ENCODE measurements around the gene CSNK2A1. TPM values are rescaled to one million over a fixed set of nuclear protein-coding genes. Genes with fewer than 3 reads are reported as not detected.

CSNK2A1 gene
- polyA plus RNA-seq, 6 donors from 2014 or later, result 47.4 to 78.4 (median 63.2) TPM

- ATAC-seq (ENCODE audit: low read depth in 2 of 2), result no peak
- peaks cover 24 to 26% of the 10 kb centered on the region in 2 donors for H3K36me3 Mint-ChIP-seq
- no peaks in the 10 kb centered on the region for H3K27me3 Mint-ChIP-seq
- H3K4me1 Mint-ChIP-seq, result peaks cover 18 to 25% (median 18%) of the 10 kb centered on the region in 3 donors
- H3K27ac Mint-ChIP-seq, result no peak overlapping the region
- H3K4me3 Mint-ChIP-seq, result no peak overlapping the region
- H3K9me3 Mint-ChIP-seq, result no peaks in the 10 kb centered on the region
- DNase-seq, result no peak
Observed at GRCh38 chr20:443223-443775, 100.3 kb downstream of the CSNK2A1 start.

DNA sequence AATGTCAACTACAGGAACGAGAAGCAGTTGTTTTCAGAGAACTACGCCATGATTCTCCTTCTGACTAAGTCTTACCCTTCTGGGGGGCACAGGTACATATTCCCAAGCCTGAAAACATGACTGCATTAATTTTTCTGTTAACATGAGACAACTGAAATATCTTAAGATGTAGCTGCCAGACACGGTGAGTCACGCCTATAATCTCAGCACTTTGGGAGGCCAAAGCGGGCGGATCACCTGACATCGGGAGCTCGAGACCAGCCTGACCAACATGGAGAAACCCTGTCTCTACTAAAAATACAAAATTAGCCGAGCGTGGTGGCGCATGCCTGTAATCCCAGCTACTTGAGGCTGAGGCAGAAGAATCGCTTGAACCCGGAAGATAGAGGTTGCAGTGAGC is 103.0 kb downstream of the CSNK2A1 start:
- Mint-ChIP-seq H3K27me3 (no peaks in the 10 kb centered on the region), H3K4me1 (peaks cover 30 to 34% (median 31%) of the 10 kb centered on the region in 3 donors), H3K9me3 (no peaks in the 10 kb centered on the region), H3K4me3 (no peak overlapping the region), H3K27ac (peak overlapping the region in 1 of 6 donors; percentile 49), H3K36me3 (peaks cover 26 to 27% of the 10 kb centered on the region in 2 donors)
- no peak for ATAC-seq (ENCODE audit: low read depth in 2 of 2)
- DNase-seq, result no peak

GRCh38 chr20:440148-440547 is 103.4 kb downstream of the CSNK2A1 start:
- H3K9me3 Mint-ChIP-seq, result no peaks in the 10 kb centered on the region
- ATAC-seq (ENCODE audit: low read depth in 2 of 2) (no peak), DNase-seq (no peak)
- no peaks in the 10 kb centered on the region for H3K27me3 Mint-ChIP-seq
- H3K36me3 Mint-ChIP-seq, result peaks cover 23 to 26% of the 10 kb centered on the region in 2 donors
- H3K27ac Mint-ChIP-seq, result peak overlapping the region in 3 of 6 donors; percentile 38 to 80 (median 43)
- peak overlapping the region in 3 of 8 donors; percentile 9 to 32 (median 18) for H3K4me3 Mint-ChIP-seq
- H3K4me1 Mint-ChIP-seq, result peaks cover 30 to 35% (median 33%) of the 10 kb centered on the region in 3 donors

GRCh38 chr20:438571-439469 is 104.8 kb downstream of the CSNK2A1 start:
- Mint-ChIP-seq H3K4me1 (peaks cover 34 to 40% (median 38%) of the 10 kb centered on the region in 3 donors), H3K36me3 (peaks cover 19 to 20% of the 10 kb centered on the region in 2 donors), H3K4me3 (peak overlapping the region; percentile 65 to 91 (median 83)), H3K27me3 (no peaks in the 10 kb centered on the region), H3K9me3 (no peaks in the 10 kb centered on the region), H3K27ac (peak overlapping the region; percentile 12 to 91 (median 83))
- DNase-seq, result no peak
- peak; percentile 77 to 80 for ATAC-seq (ENCODE audit: low read depth in 2 of 2)

DNA sequence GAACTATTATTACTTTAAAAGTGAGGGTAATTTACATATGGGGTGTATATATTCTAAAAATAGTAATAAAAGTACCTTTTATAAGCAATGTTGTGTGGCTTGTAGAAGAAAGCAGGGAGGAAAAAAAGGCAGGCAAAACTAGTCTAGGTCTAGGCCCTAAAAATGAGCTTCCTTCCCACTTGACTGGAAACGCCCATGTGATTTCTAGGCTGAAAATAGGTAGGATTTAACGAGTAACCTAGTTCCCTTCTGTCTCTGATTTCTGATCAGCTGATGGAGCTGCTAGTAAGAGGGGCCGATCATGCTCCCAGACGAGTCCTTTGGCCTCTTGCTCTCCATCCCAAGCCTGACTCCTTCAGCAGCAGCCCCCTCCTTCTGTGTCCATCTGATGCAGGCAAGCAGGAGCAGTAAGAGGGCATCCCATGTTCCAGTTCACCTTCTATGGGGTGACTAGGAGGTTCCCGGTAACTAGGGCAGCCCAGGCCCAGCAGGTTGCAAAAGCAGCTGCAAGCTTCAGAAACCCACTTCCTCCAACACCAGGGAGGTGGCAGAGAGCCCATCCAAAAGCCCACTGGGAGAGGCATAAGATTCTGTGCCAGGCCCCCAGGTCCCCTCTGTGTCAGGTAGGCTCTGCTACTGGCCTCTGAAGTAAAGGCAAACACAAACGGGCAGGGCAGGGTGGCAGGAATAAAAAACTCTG is 105.7 kb downstream of the CSNK2A1 start:
- Mint-ChIP-seq H3K4me3 (peak overlapping the region; percentile 65 to 91 (median 83)), H3K27me3 (no peaks in the 10 kb centered on the region), H3K27ac (peak overlapping the region; percentile 49 to 94 (median 82)), H3K36me3 (peaks cover 19 to 20% of the 10 kb centered on the region in 2 donors), H3K4me1 (peaks cover 37 to 48% (median 47%) of the 10 kb centered on the region in 3 donors), H3K9me3 (no peaks in the 10 kb centered on the region)
- DNase-seq (no peak), ATAC-seq (ENCODE audit: low read depth in 2 of 2) (peak; percentile 20 to 36)

DNA sequence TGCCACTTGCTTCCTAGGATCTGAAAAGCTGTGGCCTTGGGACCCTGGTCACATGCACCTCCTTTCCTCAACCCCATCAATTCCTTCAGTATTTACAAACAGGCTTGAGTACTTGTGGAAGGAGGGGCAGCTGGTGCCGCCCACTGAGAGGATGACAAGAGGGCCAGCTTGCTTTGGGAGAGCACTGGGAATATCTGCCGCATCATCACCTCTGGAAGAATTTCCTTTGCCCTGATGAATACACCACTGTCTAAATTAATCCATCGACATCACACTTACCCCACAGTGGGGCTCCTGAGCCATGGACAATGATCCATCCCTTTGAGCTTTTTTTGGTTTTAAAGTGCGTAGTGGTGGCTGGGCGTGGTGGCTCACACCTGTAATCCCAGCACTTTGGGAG is 107.1 kb downstream of the CSNK2A1 start:
- peaks cover 7 to 9% of the 10 kb centered on the region in 2 donors for H3K36me3 Mint-ChIP-seq
- DNase-seq, result no peak
- no peak overlapping the region for H3K27ac Mint-ChIP-seq
- no peak for ATAC-seq (ENCODE audit: low read depth in 2 of 2)
- H3K9me3 Mint-ChIP-seq, result no peaks in the 10 kb centered on the region
- no peaks in the 10 kb centered on the region for H3K27me3 Mint-ChIP-seq
- peaks cover 37 to 51% (median 47%) of the 10 kb centered on the region in 3 donors for H3K4me1 Mint-ChIP-seq
- no peak overlapping the region for H3K4me3 Mint-ChIP-seq

GRCh38 chr20:435558-435957 is 108.0 kb downstream of the CSNK2A1 start:
- Mint-ChIP-seq H3K4me1 (peaks cover 37 to 51% (median 47%) of the 10 kb centered on the region in 3 donors), H3K9me3 (no peaks in the 10 kb centered on the region), H3K36me3 (peaks cover 0 to 5% of the 10 kb centered on the region in 2 donors), H3K4me3 (no peak overlapping the region), H3K27ac (no peak overlapping the region), H3K27me3 (no peaks in the 10 kb centered on the region)
- ATAC-seq (ENCODE audit: low read depth in 2 of 2), result no peak
- DNase-seq, result no peak

DNA sequence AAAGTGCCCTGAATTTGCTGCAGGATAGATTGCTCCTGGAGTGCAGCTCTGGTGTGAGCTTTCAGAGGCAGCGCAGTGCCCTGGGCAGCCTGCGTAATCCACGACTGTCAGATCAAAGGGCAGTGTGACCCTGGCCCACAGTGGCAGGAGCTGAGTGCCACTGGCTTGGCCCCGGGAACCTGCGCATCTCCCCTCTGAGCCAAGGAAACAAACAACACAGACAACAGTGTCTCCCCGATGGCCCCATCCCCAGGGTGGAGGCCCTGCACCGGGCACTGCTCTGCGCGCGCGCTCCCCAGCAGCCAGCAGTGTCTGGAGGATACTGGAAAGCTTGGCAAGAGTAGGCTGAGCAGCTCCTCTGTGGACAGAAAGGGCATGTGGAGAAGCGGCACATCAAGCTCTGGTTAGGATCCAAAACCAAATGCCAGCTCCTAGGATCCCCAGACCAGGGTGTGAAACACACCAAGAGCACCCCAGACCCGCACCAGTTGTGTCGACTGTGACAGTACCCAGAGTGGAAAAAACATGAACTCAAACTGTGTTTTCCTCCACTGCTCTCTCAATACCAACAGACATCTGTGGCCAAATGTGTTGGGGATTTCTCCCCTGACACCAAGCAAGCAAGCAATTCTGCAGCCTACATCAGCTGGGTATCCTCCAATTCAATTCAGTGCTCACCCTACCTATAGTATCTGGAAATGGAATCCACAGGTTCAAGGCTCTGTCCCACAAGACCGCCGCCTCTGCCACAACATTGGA is 108.8 kb downstream of the CSNK2A1 start:
- Mint-ChIP-seq H3K9me3 (no peaks in the 10 kb centered on the region), H3K27ac (peak overlapping the region in 3 of 6 donors; percentile 54 to 89 (median 57)), H3K27me3 (no peaks in the 10 kb centered on the region), H3K4me1 (peaks cover 34 to 48% (median 45%) of the 10 kb centered on the region in 3 donors), H3K36me3 (peaks cover 0 to 5% of the 10 kb centered on the region in 2 donors), H3K4me3 (peak overlapping the region in 1 of 8 donors; percentile 64)
- no peak for DNase-seq
- ATAC-seq (ENCODE audit: low read depth in 2 of 2), result no peak

DNA sequence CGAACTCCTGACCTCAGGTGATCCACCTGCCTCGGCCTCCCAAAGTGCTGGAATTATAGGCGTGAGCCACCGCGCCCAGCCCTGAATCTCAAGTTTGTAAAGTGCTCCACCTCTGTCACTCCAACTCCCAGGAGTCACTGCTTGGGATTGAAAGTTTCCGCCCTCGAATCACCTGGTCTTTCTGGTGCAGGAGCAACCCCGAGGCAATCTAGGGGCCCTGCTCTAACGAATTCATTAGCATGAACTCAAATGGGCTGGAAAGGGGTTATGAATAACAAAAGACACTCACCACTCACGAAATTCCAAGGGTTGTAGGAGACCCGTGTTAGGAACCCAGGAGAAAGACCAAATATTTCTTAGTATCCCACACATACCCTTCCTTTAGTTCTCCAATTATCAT is 109.4 kb downstream of the CSNK2A1 start:
- Mint-ChIP-seq H3K27ac (peak overlapping the region in 5 of 6 donors; percentile 41 to 89 (median 57)), H3K9me3 (no peaks in the 10 kb centered on the region), H3K27me3 (no peaks in the 10 kb centered on the region), H3K4me3 (peak overlapping the region in 3 of 8 donors; percentile 23 to 73 (median 64)), H3K4me1 (peaks cover 28 to 42% (median 39%) of the 10 kb centered on the region in 3 donors), H3K36me3 (peaks cover 0 to 5% of the 10 kb centered on the region in 2 donors)
- ATAC-seq (ENCODE audit: low read depth in 2 of 2) (no peak), DNase-seq (no peak)

DNA sequence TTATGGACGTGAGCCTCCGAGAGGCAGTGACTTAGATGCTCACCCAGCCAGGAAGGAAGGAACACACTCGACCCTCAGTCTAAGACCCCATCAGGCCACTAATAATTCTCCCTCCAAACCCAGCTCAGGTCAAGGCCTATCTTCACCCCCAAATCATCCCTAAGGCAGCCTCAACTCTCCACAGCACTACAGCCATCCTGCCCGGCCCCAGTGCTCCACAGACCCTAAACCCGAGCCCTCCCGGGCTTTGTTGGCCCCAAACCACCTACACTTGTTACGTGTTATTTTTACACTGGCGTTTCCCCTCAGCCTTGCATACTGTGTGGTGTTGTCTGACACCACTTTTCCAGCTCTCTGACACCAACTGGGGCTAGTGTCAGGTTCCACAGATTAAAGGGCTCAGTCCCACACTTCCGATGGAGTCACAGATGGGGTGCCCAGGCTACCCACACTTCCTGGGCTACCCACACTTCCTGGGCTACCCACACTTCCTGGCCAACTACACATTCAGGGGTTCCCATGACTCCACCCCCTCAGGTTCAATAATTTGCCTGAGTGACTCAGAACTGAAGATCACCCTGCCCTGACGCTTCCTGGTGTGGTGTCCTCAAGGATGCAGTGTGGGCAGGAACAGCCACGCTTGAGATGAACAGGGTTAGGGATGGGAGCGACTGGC is 110.2 kb downstream of the CSNK2A1 start:
- Mint-ChIP-seq H3K36me3 (peaks cover 0 to 5% of the 10 kb centered on the region in 2 donors), H3K9me3 (no peaks in the 10 kb centered on the region), H3K4me3 (peak overlapping the region in 4 of 8 donors; percentile 33 to 85 (median 58)), H3K4me1 (peaks cover 20 to 34% (median 31%) of the 10 kb centered on the region in 3 donors), H3K27ac (peak overlapping the region; percentile 78 to 94 (median 86)), H3K27me3 (no peaks in the 10 kb centered on the region)
- ATAC-seq (ENCODE audit: low read depth in 2 of 2) (peak; percentile 45 to 56), DNase-seq (no peak)

DNA sequence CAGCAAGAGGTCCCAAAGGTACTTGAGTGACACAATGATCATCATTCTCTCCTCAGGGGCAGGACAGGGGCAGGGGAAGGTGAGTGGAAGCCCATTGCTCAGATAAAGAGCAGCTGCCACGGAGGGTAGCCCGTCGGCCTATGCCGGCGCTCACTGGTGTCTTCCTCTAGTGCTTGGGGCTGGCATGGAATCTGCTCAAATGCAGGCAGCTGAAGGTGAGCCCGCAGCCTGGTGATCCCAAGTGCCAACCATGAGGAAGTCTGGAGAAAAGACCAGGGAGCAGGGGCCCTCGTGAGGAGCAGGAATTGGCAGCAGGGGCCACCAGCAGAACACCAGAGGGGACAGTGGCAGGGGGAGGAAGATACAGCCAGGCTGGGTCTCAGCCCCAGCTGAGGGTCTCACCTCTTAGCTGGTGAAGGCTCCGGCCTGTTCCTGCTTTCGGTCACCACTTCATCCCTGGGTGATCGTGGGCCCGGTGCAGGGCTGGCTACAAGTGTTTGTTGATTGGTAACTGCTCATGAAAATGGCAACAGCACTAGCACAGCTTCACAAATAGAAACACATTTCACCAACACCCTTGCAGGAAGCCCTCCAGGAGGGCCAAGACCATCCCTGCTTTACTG is 110.8 kb downstream of the CSNK2A1 start:
- H3K4me1 Mint-ChIP-seq, result peaks cover 16 to 27% (median 24%) of the 10 kb centered on the region in 3 donors
- H3K36me3 Mint-ChIP-seq, result peaks cover 0 to 5% of the 10 kb centered on the region in 2 donors
- no peaks in the 10 kb centered on the region for H3K27me3 Mint-ChIP-seq
- H3K27ac Mint-ChIP-seq, result peak overlapping the region; percentile 78 to 94 (median 85)
- ATAC-seq (ENCODE audit: low read depth in 2 of 2), result no peak
- H3K9me3 Mint-ChIP-seq, result no peaks in the 10 kb centered on the region
- DNase-seq, result no peak
- H3K4me3 Mint-ChIP-seq, result peak overlapping the region in 2 of 8 donors; percentile 64 to 85

DNA sequence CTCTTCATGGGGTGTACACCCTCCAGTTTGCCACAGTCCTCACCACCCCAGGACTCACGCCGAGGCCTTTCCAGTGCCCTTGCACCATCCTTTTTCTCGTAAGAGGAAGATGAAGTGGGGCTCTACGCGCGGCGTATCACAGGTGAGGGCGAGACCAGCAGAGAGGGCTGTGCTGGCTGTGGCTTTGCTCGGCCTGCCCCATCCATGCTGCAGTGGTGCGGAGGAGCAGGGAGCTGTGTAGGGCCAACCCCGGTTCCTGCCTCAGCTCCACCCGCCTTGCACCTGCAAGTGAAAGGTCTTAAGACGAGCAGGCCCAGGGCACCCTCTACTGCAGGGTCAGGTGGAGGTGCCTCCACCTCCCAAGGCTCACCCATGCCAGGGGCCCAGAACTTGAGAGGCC is 111.4 kb downstream of the CSNK2A1 start:
- no peaks in the 10 kb centered on the region for H3K9me3 Mint-ChIP-seq
- DNase-seq (no peak), ATAC-seq (ENCODE audit: low read depth in 2 of 2) (no peak)
- no peak overlapping the region for H3K4me3 Mint-ChIP-seq
- H3K27me3 Mint-ChIP-seq, result no peaks in the 10 kb centered on the region
- H3K4me1 Mint-ChIP-seq, result peaks cover 12 to 22% (median 20%) of the 10 kb centered on the region in 3 donors
- H3K27ac Mint-ChIP-seq, result peak overlapping the region in 1 of 6 donors; percentile 79
- peaks cover 0 to 5% of the 10 kb centered on the region in 2 donors for H3K36me3 Mint-ChIP-seq

All from naive B cell (primary cell).